ENCODE measurements around the gene FSTL4.

GRCh38 chr5:133227897-133228296 is 384.4 kb downstream of the FSTL4 start:
- TF ChIP-seq CTCF (IDR thresholded peaks at IDR 0.05) = no peak
- TF ChIP-seq POLR2A (IDR thresholded peaks at IDR 0.05) = no peak

Measured in Peyer's patch (tissue), 4 donors.